M059J (cell line): ENCODE measurements around the gene ASCC3. TPM values are rescaled to one million over a fixed set of nuclear protein-coding genes. Genes with fewer than 3 reads are reported as not detected.
"Not testable (repeated sequence)": the region's sequence is repeated elsewhere in the genome, so short reads cannot be mapped to it uniquely, and the experiment has no call there.

Experiments
- DNase-seq: peaks from one replicate; pipeline ENCODE4 v3.0.0-alpha.2; 2012; ENCODE audit warnings: low read depth
- total RNA-seq: library from RNA; depleted of rRNA; stranded (reverse); fragments of >200 nt; shearing (Covaris generic); gene quantifications from 2 replicates; pipeline ENCODE4 v1.2.3, GENCODE V29; 2014; rRNA removed

Gene ASCC3, protein sequence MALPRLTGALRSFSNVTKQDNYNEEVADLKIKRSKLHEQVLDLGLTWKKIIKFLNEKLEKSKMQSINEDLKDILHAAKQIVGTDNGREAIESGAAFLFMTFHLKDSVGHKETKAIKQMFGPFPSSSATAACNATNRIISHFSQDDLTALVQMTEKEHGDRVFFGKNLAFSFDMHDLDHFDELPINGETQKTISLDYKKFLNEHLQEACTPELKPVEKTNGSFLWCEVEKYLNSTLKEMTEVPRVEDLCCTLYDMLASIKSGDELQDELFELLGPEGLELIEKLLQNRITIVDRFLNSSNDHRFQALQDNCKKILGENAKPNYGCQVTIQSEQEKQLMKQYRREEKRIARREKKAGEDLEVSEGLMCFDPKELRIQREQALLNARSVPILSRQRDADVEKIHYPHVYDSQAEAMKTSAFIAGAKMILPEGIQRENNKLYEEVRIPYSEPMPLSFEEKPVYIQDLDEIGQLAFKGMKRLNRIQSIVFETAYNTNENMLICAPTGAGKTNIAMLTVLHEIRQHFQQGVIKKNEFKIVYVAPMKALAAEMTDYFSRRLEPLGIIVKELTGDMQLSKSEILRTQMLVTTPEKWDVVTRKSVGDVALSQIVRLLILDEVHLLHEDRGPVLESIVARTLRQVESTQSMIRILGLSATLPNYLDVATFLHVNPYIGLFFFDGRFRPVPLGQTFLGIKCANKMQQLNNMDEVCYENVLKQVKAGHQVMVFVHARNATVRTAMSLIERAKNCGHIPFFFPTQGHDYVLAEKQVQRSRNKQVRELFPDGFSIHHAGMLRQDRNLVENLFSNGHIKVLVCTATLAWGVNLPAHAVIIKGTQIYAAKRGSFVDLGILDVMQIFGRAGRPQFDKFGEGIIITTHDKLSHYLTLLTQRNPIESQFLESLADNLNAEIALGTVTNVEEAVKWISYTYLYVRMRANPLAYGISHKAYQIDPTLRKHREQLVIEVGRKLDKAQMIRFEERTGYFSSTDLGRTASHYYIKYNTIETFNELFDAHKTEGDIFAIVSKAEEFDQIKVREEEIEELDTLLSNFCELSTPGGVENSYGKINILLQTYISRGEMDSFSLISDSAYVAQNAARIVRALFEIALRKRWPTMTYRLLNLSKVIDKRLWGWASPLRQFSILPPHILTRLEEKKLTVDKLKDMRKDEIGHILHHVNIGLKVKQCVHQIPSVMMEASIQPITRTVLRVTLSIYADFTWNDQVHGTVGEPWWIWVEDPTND (N-terminal part only)
- total RNA-seq, result 49.9 and 53.2 TPM in 2 replicates

DNA sequence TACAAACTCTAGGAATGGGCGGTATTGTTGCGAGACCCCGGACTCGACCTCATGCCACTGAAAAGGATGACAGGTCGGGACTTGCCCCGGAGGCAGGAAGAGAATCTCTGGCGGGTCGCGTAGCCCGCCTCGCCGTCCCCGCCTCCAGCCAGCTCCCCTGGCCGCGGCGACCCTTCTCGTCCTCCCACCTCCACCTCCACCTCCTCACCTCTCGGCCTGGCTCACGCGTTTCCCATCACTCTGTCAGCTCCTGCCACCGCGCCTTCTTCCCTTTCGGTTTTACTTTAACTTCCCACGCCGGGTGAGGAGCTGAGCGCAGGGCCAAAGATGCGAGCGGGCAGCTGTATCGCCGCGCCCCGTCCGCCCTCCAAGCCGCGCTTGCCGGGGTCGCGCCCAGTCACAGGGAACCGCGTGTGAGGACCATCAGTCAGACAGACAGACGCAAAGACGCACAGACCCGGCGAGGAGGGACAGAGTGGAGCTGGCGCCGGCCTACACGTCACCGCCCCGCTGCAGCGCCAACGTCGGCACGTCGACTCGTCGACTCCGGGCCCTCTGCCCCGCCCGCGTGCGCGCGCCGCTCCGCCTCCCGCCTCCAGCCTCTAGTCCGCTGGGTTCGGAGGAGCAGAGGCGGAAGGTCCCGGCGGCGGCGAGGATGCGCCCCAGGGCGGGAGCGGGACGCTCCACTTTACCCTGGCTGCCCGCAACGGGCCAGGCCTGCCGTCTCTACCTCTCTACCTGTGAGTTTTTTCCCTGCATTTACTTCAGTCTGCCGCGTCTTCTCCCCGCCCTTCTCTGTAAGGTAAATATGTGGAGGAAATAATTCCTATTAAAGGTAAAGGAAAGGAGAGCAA, at the start of gene ASCC3:
ASCC3 (minus strand) TSS at position 477 of the 854 bp plus-strand sequence. CDS start 13,332 bp downstream, outside the sequence.
- peak; percentile 94 for DNase-seq

DNA sequence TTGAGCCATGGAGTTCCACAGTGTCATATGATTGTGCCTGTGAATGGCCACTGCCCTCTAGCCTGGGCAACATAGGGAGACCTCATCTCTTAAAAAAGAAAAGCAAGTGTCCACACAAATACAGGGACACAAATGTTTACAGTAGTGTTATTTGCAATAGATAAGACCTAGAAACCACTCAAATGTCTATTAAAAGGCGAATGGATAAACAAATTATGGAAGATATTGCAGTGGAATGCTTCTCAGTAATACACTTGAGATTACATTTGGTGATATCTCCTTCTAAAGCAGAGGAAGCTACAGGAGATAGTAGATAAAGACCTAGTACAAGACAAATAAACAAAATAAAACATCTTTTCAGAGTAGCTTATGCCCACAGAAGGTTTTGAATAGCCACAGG, 44.6 kb upstream of the ASCC3 start:
- peak; percentile 9 for DNase-seq

DNA sequence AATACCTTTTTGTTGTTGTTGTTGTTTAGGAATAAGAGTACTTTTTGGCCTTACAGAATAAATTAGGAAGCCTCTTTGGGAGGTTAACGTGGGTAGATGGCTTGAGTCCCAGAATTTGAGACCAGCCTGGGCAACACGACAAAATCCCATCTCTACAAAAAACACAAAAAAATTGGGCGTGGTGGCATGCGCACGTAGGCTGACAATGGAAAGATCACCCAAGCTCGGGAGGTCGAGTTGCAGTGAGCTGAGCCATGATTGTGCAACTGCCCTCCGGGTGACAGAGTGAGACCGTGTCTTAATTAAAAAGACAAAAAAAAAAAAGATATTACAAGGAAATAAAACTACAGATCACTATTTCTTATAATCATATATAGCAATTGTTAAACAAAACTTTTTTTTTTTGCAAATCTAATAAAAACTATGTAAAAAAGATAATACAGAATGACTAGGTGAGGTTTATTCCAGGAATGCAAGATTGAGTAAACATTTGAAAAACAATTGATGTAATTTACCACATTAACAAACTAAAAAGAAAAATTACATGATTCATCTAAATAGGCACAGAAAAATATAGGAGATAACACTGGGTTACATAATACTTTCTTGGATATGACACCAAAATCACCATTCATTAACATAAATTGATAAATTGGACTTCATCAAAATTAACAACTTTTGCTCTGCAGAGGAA, 43.6 kb upstream of the ASCC3 start:
- peak; percentile 59 for DNase-seq

DNA sequence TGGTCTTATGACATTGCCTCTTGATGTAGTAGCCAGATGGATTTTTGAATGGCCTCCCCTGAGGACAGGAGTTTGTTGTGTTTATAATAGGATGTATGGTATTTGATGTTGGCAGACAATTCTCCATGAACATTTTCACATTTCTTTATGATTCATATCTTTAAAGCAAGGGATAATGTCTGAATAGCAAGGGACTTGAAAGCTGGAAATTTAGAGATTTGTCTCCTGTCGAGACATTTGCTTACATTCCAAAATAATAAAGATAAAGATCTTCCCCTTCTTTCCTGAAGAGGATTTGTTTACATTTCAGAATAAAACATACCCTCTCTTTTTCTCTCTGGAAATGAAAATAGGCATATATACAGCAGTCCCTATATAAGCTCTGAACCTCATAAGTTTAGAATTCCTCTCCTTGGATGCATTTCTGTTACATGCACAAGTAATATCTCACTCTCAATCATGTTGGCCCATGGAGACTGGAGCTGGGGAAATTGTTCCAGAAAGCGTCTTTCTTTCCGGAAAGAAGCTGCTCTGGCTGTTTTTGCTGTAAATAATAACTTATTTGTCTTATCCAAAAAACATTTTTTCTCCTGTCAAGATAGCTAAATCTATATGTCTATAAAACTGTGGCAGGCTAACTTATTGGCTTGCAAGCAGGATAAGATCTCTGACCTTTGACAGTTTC, 42.5 kb upstream of the ASCC3 start:
- peak; percentile 13 for DNase-seq

DNA sequence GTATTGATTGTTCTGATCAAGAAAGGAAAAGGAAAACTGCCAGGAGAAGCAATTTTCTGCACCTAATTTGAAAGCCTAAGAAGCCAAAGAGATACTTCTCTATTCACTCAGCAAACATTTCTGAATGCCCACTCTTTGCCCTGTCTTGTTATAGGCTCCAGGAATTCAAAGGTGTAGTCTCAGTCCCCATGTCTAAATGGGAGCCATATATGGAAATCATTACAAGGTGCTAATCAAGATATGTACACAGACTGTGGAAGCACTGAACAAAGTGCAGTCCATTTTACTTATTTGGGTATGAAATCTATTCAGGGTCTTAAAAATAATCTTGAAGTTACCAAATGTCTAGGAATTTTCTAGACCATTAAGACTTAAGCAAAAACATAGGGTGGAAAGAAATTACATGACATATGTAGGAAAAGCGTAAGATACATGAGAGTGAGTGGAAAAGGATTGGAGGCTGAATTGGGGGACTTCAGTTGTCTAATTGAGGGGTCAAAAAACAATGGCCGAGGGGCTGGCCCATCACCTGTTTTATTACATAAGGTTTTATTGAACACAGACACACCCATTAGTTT, 39.0 kb upstream of the ASCC3 start:
- DNase-seq, result no peak

DNA sequence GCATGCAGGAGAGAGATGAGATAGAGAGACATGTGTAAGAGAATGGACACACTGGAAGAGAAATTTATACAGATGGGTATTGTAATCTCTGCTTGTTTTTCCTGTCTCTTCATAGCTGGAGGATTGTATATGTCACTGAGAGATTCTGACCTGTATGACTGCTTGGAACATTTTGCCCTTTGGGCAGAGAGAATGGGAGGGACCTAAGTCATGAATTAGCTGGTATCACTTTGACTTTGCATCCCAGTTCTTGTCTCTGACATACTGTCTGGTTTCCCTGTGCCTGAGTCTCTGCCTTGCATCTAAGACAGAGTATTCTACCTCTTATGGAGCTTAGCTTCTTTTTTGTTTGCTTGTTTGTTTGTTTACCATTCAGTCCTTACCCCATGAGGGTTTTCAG, 37.0 kb upstream of the ASCC3 start:
- no peak for DNase-seq

DNA sequence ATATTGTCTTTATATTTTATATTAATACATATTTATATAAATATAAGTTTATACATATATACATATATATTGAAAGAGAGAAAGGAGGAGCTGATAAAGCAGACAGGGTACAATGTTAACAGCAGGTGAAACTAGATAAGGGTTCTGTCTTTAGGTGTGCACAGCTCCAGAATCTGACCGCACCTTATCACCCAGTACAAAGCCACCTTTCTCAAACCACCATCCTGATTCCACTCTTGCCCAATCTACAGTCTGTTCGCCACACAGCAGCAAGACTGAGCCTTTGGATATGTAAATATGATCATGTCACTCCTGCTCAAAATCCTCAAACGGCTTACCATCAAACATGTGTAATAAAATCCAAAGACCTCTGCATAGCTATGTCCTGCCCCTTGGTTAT, 34.7 kb upstream of the ASCC3 start:
- DNase-seq, result no peak

DNA sequence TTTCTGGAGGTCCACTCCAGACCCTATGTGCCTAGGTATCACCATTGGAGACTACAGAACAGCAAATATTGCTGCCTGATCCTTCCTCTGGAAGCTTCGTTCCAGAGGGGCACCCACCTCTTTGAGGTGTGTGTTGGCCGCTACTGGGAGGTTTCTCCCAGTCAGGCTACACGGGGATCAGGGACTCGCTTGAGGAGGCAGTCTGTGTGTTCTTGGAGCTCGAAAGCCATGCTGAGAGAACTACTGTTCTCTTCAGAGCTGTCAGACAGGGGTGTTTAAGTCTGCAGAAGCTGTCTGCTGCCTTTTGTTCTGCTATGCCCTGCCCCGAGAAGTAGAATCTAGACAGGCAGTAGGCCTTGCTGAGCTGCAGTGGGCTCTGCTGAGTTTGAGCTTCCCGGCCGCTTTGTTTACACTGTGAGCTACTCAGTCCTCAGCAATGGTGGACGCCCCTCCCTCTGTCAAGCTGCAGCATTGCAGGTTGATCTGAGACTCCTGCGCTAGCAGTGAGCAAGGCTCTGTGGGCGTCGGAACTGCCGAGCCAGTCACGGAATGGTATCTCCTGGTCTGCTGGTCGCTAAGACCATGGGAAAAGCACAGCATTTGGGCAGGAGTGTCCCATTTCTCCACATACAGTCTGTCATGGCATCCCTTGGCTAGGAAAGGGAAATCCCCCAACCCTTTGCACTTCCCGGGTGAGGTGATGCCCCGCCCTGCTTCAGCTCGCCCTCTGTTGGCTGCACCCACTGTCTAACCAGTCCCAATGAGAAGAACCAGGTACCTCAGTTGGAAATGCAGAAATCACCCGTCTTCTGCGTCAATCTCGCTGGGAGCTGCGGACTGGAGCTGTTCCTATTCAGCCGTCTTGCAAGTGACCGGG, 32.5 kb upstream of the ASCC3 start:
- no peak for DNase-seq

DNA sequence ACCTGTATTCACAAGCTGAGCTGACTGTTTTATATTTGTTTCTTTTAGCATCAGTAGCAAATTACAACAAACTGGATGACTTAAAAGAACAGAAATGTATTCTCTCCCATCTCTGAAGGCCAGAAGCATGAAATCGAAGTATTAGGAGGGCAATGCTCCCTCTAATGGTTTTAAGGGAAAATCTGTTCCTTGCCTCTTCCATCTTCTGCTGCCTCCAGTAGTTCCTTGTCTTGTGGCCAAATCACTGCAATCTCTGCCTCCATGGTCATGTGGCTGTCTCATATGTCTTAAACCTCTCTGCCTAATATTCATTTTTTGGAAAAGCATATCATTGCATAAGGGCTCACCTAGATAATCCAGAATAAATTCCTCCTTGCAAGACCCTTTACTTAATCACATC, 25.2 kb upstream of the ASCC3 start:
- DNase-seq, result no peak

DNA sequence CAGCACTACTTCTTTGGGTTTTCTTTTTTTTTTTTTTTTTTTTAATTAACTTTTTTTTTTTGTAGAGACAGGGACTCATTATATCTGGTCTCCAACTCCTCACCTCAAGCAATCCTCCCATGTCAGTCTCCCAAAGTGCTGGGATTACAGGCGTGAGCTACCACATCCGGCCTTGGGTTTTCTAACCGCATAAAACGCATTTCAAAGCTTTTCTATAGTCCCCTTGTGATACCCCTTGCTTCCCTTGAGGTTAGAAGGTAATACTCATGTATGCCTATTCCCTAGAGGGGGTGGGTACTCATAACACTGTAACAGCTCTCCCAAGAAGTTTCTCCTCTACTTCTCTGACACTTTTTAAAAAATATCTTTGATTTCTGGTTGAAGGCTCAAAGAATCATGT, 23.9 kb upstream of the ASCC3 start:
- no peak for DNase-seq

DNA sequence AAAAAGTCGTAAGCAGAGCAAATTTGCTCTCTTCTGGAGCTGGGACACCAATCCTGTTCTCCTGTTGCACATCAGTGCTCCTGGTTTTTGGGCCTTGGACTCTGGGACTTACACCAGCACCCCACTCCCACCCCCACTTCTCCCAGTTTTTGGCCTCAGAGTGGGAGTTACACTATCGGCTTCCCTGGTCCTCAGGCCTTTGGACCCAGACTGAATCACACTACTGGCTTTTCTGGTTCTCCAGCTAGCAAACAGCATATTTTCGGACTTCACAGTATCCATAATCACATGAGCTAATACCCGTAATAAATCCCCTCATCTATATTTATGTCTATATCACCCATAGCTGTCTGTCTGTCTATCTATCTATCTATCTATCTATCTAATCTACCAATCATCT, 23.2 kb upstream of the ASCC3 start:
- no peak for DNase-seq

DNA sequence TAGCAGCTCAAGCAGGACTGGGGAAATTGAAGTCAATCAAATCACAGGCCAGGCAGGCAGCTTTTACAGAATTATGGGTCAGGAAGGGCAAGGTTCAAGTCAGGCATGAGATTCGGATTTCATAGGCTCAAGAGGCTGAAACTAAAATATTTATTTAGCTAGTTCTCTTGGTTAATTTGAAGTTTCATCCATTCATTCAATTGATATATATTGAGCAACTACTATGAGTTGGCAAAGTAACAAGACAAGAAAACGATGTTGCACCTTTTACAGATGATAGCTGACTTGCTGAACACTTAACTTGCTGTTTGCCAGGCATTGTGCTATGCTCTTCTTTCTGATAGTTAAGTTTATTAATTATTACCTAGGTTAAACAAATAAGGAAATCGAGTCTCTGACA, 20.5 kb upstream of the ASCC3 start:
- no peak for DNase-seq

DNA sequence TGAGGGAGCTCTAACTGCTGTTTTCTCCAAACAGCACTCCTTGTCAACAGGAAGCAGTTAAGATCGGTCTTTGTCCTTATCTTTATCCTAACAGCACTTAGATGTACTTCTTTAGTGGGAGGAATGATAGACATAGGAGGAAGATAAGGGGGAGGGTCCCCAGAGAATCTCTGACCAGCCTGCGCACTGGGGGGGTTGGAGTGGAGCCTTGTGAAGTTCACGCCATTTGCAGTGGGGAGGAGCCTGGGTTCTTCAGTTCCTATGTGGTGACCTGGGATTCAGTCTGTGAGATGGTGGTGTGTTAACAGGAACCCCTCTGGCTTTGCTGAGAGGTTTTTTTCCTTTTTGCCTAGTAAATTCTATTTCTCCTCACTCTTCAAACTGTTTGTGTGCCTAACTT, 18.1 kb upstream of the ASCC3 start:
- no peak for DNase-seq

DNA sequence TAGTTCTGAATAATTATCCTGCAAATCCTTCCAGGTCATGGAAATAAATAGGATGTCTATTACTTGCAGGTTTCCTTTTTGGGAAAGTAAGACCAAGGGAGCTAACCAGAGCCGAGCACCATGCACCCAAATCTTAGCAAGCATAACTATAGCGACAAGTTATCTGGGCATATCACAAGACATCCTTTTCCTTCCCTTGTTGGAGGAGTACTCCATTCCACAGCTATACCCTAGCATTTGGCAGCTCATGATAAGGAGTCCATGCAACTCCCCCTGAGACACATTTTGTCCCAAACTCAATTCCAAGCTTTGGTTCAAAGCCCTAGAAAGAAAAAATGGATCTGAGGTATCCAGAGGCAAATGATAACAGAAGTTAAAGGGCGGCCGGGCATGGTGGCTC, 16.5 kb upstream of the ASCC3 start:
- no peak for DNase-seq

DNA sequence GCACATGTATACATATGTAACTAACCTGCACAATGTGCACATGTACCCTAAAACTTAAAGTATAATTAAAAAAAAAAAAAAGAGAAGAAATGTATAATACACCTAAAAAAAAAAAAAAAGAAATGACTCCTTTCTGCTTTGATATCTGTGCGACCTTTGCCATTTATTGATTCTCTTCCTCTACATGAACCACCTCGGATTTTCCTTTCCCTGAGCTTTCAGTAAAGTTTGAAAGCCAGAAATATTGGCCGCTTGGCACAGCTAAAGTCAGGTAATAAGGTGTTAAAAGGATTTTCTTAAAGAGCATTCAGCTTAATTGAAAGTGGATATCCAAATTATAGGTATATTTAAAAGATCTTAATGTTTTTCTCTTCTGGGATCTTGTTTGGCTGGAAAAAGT, 12.6 kb upstream of the ASCC3 start:
- no peak for DNase-seq

DNA sequence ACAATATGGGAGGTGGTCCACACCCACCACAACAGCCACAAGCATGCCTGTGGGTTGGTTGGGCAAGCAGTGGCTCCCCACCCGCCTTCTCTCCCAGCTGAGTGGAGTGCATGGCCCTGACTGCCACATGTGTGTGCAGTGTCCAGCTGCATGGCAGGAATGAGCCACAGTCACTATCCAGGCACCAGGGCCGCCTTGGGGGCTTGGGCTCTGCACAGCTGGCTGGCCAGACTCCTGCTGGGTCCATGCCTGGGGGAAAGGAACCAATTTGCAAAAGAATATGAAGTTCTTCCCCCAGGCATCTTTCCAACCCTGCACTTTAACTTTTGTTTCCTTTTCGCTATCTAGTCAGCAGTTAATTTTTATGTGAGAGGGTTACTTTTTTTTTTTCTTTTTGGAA, 11.6 kb upstream of the ASCC3 start:
- no peak for DNase-seq

DNA sequence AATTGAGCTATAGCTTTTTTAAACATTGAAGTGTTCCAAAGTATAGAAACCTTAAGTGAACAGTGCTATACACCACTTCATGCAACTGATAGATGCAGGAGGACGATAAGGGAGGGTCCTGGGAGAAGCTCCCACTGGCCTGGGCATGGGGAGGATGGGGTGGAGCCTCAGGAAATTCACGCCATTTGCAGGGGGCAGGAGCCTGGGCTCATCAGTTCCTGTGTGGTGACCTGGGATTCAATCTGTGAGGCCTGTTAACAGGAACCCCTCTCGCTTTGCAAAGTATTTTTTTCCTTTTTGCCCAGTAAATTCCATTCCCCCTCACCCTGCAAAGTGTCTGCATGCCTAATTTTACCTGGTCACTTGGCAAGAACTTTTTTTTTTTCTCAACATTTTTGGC, 11.0 kb upstream of the ASCC3 start:
- no peak for DNase-seq

DNA sequence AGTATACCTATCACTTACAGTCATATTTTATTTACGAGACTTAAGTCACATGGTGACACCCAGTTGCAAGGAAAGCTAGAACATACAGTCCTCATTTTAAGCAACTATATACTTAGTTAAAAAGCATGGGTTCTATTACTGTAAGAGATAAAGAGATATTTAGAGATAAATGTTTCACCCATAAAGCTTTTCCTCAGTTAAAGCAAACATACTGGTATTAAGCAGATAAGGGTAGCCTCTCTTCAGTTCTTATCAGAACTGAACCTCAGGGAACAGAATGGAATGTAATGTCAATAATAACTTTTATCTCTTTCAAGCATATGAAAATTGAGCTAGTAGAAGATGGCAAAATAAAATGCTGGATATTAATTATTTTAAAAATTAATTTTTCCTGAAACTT, 9.9 kb upstream of the ASCC3 start:
- no peak for DNase-seq

DNA sequence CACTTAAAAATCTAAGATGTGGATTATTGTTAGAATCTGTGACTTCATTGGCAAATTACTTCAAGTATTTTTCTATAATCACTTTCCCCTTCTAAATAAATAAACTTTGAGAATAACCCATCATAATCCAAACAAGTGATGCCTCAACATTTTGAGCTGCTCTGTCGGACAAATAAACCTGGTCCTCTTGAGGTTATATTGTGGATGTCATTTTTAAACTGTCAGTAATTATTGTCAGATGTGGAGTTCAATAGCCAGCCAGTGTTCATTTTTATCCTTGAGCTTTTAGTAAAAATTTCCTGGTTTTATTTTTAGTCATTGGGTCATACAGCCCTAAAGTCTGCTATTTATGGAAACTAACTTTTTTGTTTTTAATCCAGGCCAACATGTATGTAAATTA, 9.5 kb upstream of the ASCC3 start:
- not testable (repeated sequence) for DNase-seq
